Duodenal mucosa (tissue), 2 donors: ENCODE measurements around the gene GSG1L.

Source experiments
- H3K27ac ChIP-seq: one replicate; pipeline ENCODE4 v1.7.0; 2013; ENCODE audit warnings: low read depth, low read length
- H3K27me3 ChIP-seq, 2 donors: one replicate each; pipeline ENCODE4 v1.7.0; 2013; ENCODE audit warnings: low read length in 2 of 2, control low read depth in 1 of 2; ENCODE audit not compliant: insufficient read depth in 2 of 2, control insufficient read depth in 1 of 2
- H3K36me3 ChIP-seq, 2 donors: one replicate each; pipeline ENCODE4 v1.7.0; 2013; ENCODE audit warnings: low read length in 2 of 2, control low read depth in 1 of 2; ENCODE audit not compliant: insufficient read depth in 2 of 2, control insufficient read depth in 1 of 2
- H3K4me1 ChIP-seq, 2 donors: one replicate each; pipeline ENCODE4 v1.7.0; 2013; ENCODE audit warnings: low read length in 2 of 2, control low read depth in 1 of 2; ENCODE audit not compliant: insufficient read depth in 2 of 2, control insufficient read depth in 1 of 2
- H3K4me3 ChIP-seq, 2 donors: one replicate each; pipeline ENCODE4 v1.7.0; 2013; ENCODE audit warnings: low read length in 2 of 2, low read depth in 1 of 2
- H3K9ac ChIP-seq, 2 donors: one replicate each; pipeline ENCODE4 v1.7.0; 2013; ENCODE audit warnings: low read length in 2 of 2, low read depth in 1 of 2
- H3K9me3 ChIP-seq, 2 donors: one replicate each; pipeline ENCODE4 v1.7.0; 2013; ENCODE audit warnings: low read length in 2 of 2, control low read depth in 1 of 2; ENCODE audit not compliant: control insufficient read depth in 1 of 2

GSG1L gene

GRCh38 chr16:28085389-28086171, 22.1 kb upstream of the GSG1L start:
- no peak overlapping the region for H3K9ac ChIP-seq
- no peaks in the 10 kb centered on the region for H3K27me3 ChIP-seq
- H3K27ac ChIP-seq = no peak overlapping the region
- H3K4me1 ChIP-seq = peaks cover 0 to 5% of the 10 kb centered on the region in 2 donors
- H3K4me3 ChIP-seq = no peak overlapping the region
- no peaks in the 10 kb centered on the region for H3K9me3 ChIP-seq
- no peaks in the 10 kb centered on the region for H3K36me3 ChIP-seq

DNA sequence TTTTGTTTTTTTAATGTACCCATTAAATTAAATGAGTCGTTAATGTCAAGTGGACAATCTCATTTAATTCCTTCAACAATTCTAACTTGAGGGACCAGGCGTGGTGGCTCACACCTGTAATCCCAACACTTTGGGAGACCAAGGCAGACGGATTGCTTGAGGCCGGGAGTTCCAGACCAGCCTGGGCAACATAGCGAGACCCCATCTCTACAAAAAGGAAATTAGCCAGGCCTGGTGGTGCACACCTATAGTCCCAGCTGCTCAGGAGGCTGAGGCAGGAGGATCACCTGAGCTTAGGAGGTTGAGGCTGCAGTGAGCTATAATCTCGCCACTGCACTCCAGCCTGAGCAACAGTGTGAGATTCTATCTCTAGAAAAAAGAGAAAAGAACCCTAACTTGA, 20.7 kb upstream of the GSG1L start:
- H3K4me3 ChIP-seq = no peak overlapping the region
- no peak overlapping the region for H3K27ac ChIP-seq
- no peaks in the 10 kb centered on the region for H3K36me3 ChIP-seq
- no peaks in the 10 kb centered on the region for H3K9me3 ChIP-seq
- H3K9ac ChIP-seq = no peak overlapping the region
- H3K27me3 ChIP-seq = no peaks in the 10 kb centered on the region
- H3K4me1 ChIP-seq = peaks cover 0 to 5% of the 10 kb centered on the region in 2 donors

- Histone ChIP-seq H3K36me3 (no peaks in the 10 kb centered on the region), H3K4me1 (peaks cover 0 to 5% of the 10 kb centered on the region in 2 donors), H3K27me3 (no peaks in the 10 kb centered on the region), H3K9me3 (no peaks in the 10 kb centered on the region), H3K4me3 (no peak overlapping the region), H3K27ac (no peak overlapping the region), H3K9ac (no peak overlapping the region)
Measured at GRCh38 chr16:28082624-28083023, 19.1 kb upstream of the GSG1L start.

DNA sequence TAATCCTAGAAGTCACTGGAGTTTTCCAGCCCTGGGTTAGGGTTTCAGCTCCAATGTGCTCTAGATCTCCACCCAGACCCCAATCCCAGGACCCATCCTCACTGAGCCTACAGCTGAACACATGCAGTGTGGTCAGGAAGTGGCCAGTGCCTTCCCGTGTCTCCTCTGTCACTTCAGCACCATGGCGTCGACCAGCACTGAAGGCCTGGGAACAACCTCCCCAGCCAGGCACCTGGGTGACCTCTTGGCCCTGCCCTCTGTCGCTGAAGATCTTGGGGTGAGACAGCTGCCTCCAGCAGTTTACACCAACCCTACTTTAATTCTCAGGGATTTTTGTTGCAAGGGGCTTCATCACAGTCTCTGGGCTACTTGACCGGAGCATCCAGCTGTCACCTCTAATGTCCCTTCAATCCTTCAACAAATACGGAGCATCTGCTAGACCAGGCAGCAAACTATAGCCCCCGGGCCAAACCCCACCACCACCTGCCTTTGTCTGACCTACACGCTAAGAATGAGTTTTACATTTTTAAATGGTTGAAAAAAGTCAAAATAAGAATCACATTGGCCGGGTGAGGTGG, 18.0 kb upstream of the GSG1L start:
- no peak overlapping the region for H3K4me3 ChIP-seq
- no peaks in the 10 kb centered on the region for H3K27me3 ChIP-seq
- no peak overlapping the region for H3K27ac ChIP-seq
- no peak overlapping the region for H3K9ac ChIP-seq
- no peaks in the 10 kb centered on the region for H3K36me3 ChIP-seq
- H3K9me3 ChIP-seq = no peaks in the 10 kb centered on the region
- H3K4me1 ChIP-seq = peaks cover 0 to 5% of the 10 kb centered on the region in 2 donors

GRCh38 chr16:28078261-28078660, 14.7 kb upstream of the GSG1L start:
- Histone ChIP-seq H3K9ac (no peak overlapping the region), H3K4me1 (peaks cover 0 to 5% of the 10 kb centered on the region in 2 donors)

GRCh38 chr16:28073836-28074235, 10.3 kb upstream of the GSG1L start:
- H3K4me1 ChIP-seq = no peaks in the 10 kb centered on the region
- H3K27ac ChIP-seq = no peak overlapping the region

More at GRCh38 chr16:28078261-28078660, 14.7 kb upstream of the GSG1L start:
- Histone ChIP-seq H3K4me3 (no peak overlapping the region), H3K27me3 (no peaks in the 10 kb centered on the region), H3K9me3 (no peaks in the 10 kb centered on the region), H3K36me3 (no peaks in the 10 kb centered on the region), H3K27ac (no peak overlapping the region)

GRCh38 chr16:28072087-28072486, 8.6 kb upstream of the GSG1L start:
- no peaks in the 10 kb centered on the region for H3K27me3 ChIP-seq
- H3K9ac ChIP-seq = no peak overlapping the region
- H3K4me1 ChIP-seq = no peaks in the 10 kb centered on the region
- H3K36me3 ChIP-seq = no peaks in the 10 kb centered on the region
- H3K27ac ChIP-seq = no peak overlapping the region
- no peak overlapping the region for H3K4me3 ChIP-seq
- no peaks in the 10 kb centered on the region for H3K9me3 ChIP-seq

More at GRCh38 chr16:28073836-28074235, 10.3 kb upstream of the GSG1L start:
- no peaks in the 10 kb centered on the region for H3K36me3 ChIP-seq
- H3K9ac ChIP-seq = no peak overlapping the region
- H3K9me3 ChIP-seq = no peaks in the 10 kb centered on the region
- H3K4me3 ChIP-seq = no peak overlapping the region
- H3K27me3 ChIP-seq = no peaks in the 10 kb centered on the region

- Histone ChIP-seq H3K36me3 (no peaks in the 10 kb centered on the region), H3K27me3 (no peaks in the 10 kb centered on the region), H3K4me1 (no peaks in the 10 kb centered on the region), H3K9me3 (no peaks in the 10 kb centered on the region), H3K9ac (no peak overlapping the region), H3K4me3 (no peak overlapping the region), H3K27ac (no peak overlapping the region)
Measured at GRCh38 chr16:28069971-28070794, 6.7 kb upstream of the GSG1L start.

DNA sequence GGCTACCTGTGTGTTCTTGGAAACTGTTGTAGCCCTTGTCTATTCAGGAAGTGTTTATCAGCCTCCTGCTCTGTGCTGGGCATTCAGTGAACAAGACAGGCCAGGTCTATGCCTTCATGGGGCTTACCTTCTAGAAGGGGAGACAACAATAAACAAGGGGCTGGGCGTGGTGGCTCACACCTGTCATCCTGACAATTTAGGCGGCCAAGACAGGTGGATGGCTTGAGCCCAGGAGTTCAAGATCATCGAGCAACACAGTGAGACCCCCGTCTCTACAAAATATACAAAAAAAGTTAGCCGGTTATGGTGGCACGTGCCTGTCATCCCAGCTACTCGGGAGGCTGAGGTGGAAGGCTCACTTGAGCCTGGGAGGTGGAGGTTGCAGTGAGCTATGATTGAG, 5.5 kb upstream of the GSG1L start:
- no peaks in the 10 kb centered on the region for H3K36me3 ChIP-seq
- H3K4me3 ChIP-seq = no peak overlapping the region
- peaks cover 9 to 10% of the 10 kb centered on the region in 2 donors for H3K27me3 ChIP-seq
- no peaks in the 10 kb centered on the region for H3K4me1 ChIP-seq
- no peaks in the 10 kb centered on the region for H3K9me3 ChIP-seq
- H3K27ac ChIP-seq = no peak overlapping the region
- H3K9ac ChIP-seq = no peak overlapping the region
